ENCODE measurements around the gene MSN. TPM values are rescaled to one million over a fixed set of nuclear protein-coding genes. Genes with fewer than 3 reads are reported as not detected.
"Not testable (repeated sequence)": the region's sequence is repeated elsewhere in the genome, so short reads cannot be mapped to it uniquely, and the experiment has no call there.

MSN gene
- total RNA-seq, 4 donors from 2014 or later: 40.0 to 73.8 (median 60.4) TPM

DNA sequence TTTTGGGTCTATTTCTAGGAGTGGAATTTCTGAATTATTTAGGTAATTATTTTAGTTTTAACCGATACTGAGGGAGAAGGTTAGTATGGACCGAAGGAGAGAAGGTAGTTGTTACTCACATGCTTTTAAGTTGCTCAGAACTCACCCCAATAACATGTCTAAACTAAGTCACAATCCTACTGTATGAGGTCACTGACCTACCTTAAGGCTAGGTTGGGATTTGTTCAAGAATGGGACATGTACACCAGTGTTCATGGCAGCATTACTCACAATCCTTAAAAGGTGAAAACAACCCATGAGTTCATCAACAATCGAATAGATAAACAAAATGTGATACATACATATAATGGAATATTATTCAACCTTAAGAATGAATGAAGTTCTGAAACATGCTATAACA, 90.5 kb downstream of the MSN start:
- Histone ChIP-seq H3K27me3 (no peaks in the 10 kb centered on the region), H3K27ac (no peak overlapping the region), H3K9me3 (no peaks in the 10 kb centered on the region), H3K4me1 (no peaks in the 10 kb centered on the region), H3K36me3 (no peaks in the 10 kb centered on the region), H3K4me3 (no peak overlapping the region)
- in situ Hi-C loops (cut with MboI; ENCODE audit: low pct_ligation_motif_present in 1 of 4, low pct_unique_long_range_greater_than_20kb in 1 of 4, low sequenced_read_pairs in 3 of 4): no loop called here
- no peak for DNase-seq
- TF ChIP-seq POLR2A (IDR thresholded peaks at IDR 0.05) (no peak), POLR2AphosphoS5 (IDR thresholded peaks at IDR 0.05) (no peak), EP300 (IDR thresholded peaks at IDR 0.05; ENCODE audit: low read depth) (no peak)
- TF ChIP-seq, protein P1, sequence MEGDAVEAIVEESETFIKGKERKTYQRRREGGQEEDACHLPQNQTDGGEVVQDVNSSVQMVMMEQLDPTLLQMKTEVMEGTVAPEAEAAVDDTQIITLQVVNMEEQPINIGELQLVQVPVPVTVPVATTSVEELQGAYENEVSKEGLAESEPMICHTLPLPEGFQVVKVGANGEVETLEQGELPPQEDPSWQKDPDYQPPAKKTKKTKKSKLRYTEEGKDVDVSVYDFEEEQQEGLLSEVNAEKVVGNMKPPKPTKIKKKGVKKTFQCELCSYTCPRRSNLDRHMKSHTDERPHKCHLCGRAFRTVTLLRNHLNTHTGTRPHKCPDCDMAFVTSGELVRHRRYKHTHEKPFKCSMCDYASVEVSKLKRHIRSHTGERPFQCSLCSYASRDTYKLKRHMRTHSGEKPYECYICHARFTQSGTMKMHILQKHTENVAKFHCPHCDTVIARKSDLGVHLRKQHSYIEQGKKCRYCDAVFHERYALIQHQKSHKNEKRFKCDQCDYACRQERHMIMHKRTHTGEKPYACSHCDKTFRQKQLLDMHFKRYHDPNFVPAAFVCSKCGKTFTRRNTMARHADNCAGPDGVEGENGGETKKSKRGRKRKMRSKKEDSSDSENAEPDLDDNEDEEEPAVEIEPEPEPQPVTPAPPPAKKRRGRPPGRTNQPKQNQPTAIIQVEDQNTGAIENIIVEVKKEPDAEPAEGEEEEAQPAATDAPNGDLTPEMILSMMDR (IDR thresholded peaks at IDR 0.05): no peak
- 87 to 100% methylated on average over 1 to 3 of the region's 3 CpGs for WGBS, 2 donors (ENCODE audit: low coverage in 1 of 2)
- intact Hi-C loops (cut with DNase I; ENCODE audit: low total_unique reads): no loop called here

DNA sequence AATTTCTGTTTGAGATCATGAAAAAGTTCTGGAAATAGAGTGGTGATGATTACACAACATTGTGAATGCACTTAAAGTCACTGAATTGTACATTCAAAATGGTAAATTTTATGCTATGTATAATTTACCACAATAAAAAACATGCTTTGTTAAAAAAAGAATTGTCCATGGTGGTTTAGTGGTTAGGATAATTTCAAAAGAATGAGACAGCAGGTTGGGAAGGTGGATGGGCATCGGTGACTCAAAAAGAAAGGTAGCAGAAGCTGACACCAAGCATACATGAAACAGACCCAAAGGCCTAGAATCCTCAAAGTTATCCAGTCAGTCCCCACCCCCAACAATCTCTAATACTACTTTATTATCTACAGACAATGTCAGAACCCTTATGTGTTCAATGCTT, 91.1 kb downstream of the MSN start:
- intact Hi-C loops (cut with DNase I; ENCODE audit: low total_unique reads): no loop called here
- in situ Hi-C loops (cut with MboI; ENCODE audit: low pct_ligation_motif_present in 1 of 4, low pct_unique_long_range_greater_than_20kb in 1 of 4, low sequenced_read_pairs in 3 of 4): no loop called here
- 62% methylated on average over 1 of the region's 1 CpG; no CpG with 5 or more reads in 1 of the 2 donors for WGBS, 2 donors (ENCODE audit: low coverage in 1 of 2)

DNA sequence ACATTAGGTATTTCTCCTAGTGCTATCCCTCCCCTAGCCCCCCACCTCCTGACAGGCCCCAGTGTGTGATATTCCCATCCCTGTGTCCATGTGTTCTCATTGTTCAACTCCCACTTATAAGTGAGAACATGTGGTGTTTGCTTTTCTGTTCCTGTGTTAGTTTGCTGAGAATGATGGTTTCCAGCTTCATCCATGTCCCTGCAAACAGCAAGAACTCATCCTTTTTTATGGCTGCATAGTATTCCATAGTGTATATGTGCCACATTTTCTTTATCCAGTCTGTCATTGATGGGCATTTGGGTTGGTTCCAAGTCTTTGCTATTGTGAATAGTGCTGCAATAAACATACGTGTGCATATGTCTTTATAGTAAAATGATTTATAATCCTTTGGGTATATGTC, 92.1 kb downstream of the MSN start:
- H3K36me3 ChIP-seq; intact Hi-C loops (cut with DNase I; ENCODE audit: low total_unique reads); in situ Hi-C loops (cut with MboI; ENCODE audit: low pct_ligation_motif_present in 1 of 4, low pct_unique_long_range_greater_than_20kb in 1 of 4, low sequenced_read_pairs in 3 of 4); H3K4me3 ChIP-seq; H3K4me1 ChIP-seq; DNase-seq; H3K9me3 ChIP-seq; H3K27me3 ChIP-seq; H3K27ac ChIP-seq: not testable (repeated sequence)
- 63% methylated on average over 1 of the region's 1 CpG; no CpG with 5 or more reads in 1 of the 2 donors for WGBS, 2 donors (ENCODE audit: low coverage in 1 of 2)

More for the DNA sequence above, 91.1 kb downstream of the MSN start:
- no peaks in the 10 kb centered on the region for H3K4me1 ChIP-seq
- H3K27ac ChIP-seq: no peak overlapping the region
- TF ChIP-seq EP300 (IDR thresholded peaks at IDR 0.05; ENCODE audit: low read depth) (no peak), POLR2AphosphoS5 (IDR thresholded peaks at IDR 0.05) (no peak), POLR2A (IDR thresholded peaks at IDR 0.05) (no peak)
- TF ChIP-seq, protein P1 (IDR thresholded peaks at IDR 0.05): no peak
- H3K4me3 ChIP-seq: no peak overlapping the region
- H3K27me3 ChIP-seq: no peaks in the 10 kb centered on the region
- DNase-seq: no peak
- H3K36me3 ChIP-seq: no peaks in the 10 kb centered on the region
- H3K9me3 ChIP-seq: no peaks in the 10 kb centered on the region

DNA sequence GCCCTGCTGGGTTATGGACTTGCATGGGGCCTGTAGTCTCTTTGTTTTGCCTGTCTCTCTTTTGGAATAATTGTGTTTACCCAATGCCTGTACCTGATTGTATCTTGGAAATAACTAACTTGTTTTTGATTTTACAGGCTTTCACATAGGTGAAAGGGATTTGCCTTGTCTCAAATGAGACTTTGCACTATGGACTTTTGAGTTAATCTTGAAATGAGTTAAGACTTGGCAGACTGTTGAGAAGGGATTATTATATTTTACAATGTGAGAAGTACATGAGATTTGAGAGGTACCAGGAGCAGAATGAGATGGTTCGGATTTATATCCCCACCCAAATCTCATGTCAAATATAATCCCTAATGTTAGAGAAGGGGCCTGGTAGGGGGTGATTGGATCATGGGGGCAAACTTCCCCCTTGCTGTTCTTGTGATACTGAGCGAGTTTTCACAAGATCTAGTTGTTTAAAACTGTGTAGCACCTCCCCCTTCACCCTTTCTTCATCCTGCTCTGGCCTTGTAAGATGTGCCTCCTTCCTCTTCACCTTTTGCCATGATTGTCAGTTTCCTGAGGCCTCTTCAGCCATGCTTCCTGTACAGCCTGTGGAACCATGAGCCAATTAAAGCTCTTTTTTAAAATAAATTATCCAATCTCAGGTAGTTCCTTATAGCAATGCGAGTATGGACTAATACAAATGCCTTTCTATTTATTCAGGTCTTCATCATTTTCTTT, 102.3 kb downstream of the MSN start:
- 43 to 63% methylated on average over 1 to 3 of the region's 3 CpGs for WGBS, 2 donors (ENCODE audit: low coverage in 1 of 2)
- no peaks in the 10 kb centered on the region for H3K9me3 ChIP-seq
- no peaks in the 10 kb centered on the region for H3K27me3 ChIP-seq
- DNase-seq: no peak
- no peak overlapping the region for H3K4me3 ChIP-seq
- in situ Hi-C loops (cut with MboI; ENCODE audit: low pct_ligation_motif_present in 1 of 4, low pct_unique_long_range_greater_than_20kb in 1 of 4, low sequenced_read_pairs in 3 of 4) (no loop called here), intact Hi-C loops (cut with DNase I; ENCODE audit: low total_unique reads) (no loop called here)
- H3K4me1 ChIP-seq: peaks cover 0 to 4% (median 0%) of the 10 kb centered on the region in 4 donors
- no peaks in the 10 kb centered on the region for H3K36me3 ChIP-seq
- no peak for TF ChIP-seq POLR2A (IDR thresholded peaks at IDR 0.05)
- TF ChIP-seq EP300 (IDR thresholded peaks at IDR 0.05; ENCODE audit: low read depth): peak; percentile 41
- no peak for TF ChIP-seq POLR2AphosphoS5 (IDR thresholded peaks at IDR 0.05)
- TF ChIP-seq, protein P1 (IDR thresholded peaks at IDR 0.05): no peak
- H3K27ac ChIP-seq: peak overlapping the region; percentile 36 to 65 (median 54)

Measured in transverse colon (tissue), 4 donors.